Adipose tissue (tissue), 3 donors: Measurements from ENCODE around the gene COX19. TPM values are rescaled to one million over a fixed set of nuclear protein-coding genes. Genes with fewer than 3 reads are reported as not detected.

Experiments
- H3K27ac ChIP-seq: one replicate; pipeline ENCODE4 v1.5.1; 2013; ENCODE audit warnings: low read depth, low read length
- WGBS, 3 donors: extraction: QIAGEN DNeasy Blood & Tissue Kit; methylation state at CpG; one replicate each; pipeline ENCODE4 v1.1.7; 2013; 5-methylcytosine and 5-hydroxymethylcytosine counted together
- polyA plus RNA-seq, 3 donors: library from polyadenylated mRNA; stranded (reverse); fragments of 200-250 nt; gene quantifications; one replicate each; pipeline ENCODE4 v1.2.3, GENCODE V29; 2013
- donor health status: healthy with polysubstance abuse.
- donor health status: Bipolar disorder and iron deficiency.
- donor health status: healthy.

The COX19 gene
- polyA plus RNA-seq, 3 donors = 3.7 to 5.1 (median 4.8) TPM

GRCh38 chr7:996079-996872 lies 20.9 kb upstream of the COX19 start:
- no peak overlapping the region for H3K27ac ChIP-seq
- WGBS, 3 donors = 69 to 89% (median 80%) methylated on average over 36 to 38 of the region's 38 CpGs

- H3K27ac ChIP-seq = no peak overlapping the region
- WGBS, 3 donors = 87 to 91% (median 91%) methylated on average over 14 of the region's 14 CpGs
Measured at GRCh38 chr7:995571-995970, 20.2 kb upstream of the COX19 start.

GRCh38 chr7:994592-995308 lies 19.4 kb upstream of the COX19 start:
- WGBS, 3 donors = 64 to 80% (median 80%) methylated on average over 28 of the region's 28 CpGs
- H3K27ac ChIP-seq = no peak overlapping the region

- no peak overlapping the region for H3K27ac ChIP-seq
Measured at GRCh38 chr7:992709-993607, 17.6 kb upstream of the COX19 start.

GRCh38 chr7:991729-992656 lies 16.6 kb upstream of the COX19 start:
- no peak overlapping the region for H3K27ac ChIP-seq
- whole genome bisulfite sequencing, 3 donors = 71 to 80% (median 75%) methylated on average over 34 of the region's 34 CpGs

More at GRCh38 chr7:992709-993607, 17.6 kb upstream of the COX19 start:
- WGBS, 3 donors = 20 to 22% (median 20%) methylated on average over 34 of the region's 34 CpGs

- no peak overlapping the region for H3K27ac ChIP-seq
- WGBS, 3 donors = 58 to 71% (median 65%) methylated on average over 33 to 35 of the region's 35 CpGs
Measured at GRCh38 chr7:990933-991728, 15.8 kb upstream of the COX19 start.

GRCh38 chr7:990352-990932 lies 15.1 kb upstream of the COX19 start:
- no peak overlapping the region for H3K27ac ChIP-seq
- 74 to 83% (median 77%) methylated on average over 35 to 36 of the region's 36 CpGs for WGBS, 3 donors

- H3K27ac ChIP-seq = no peak overlapping the region
- WGBS, 3 donors = 57 to 70% (median 59%) methylated on average over 15 of the region's 15 CpGs
Measured at GRCh38 chr7:988963-989529, 13.7 kb upstream of the COX19 start.

- H3K27ac ChIP-seq = no peak overlapping the region
- 10 to 41% (median 15%) methylated on average over 22 to 24 of the region's 24 CpGs for WGBS, 3 donors
Measured at GRCh38 chr7:988426-988911, 13.1 kb upstream of the COX19 start.

GRCh38 chr7:987909-988308 lies 12.6 kb upstream of the COX19 start:
- H3K27ac ChIP-seq = no peak overlapping the region
- WGBS, 3 donors = 33 to 47% (median 34%) methylated on average over 6 of the region's 6 CpGs

GRCh38 chr7:986766-987751 lies 11.7 kb upstream of the COX19 start:
- 80 to 85% (median 85%) methylated on average over 48 to 56 of the region's 56 CpGs for WGBS, 3 donors
- no peak overlapping the region for H3K27ac ChIP-seq

GRCh38 chr7:985915-986741 lies 10.8 kb upstream of the COX19 start:
- H3K27ac ChIP-seq = no peak overlapping the region
- 34 to 54% (median 53%) methylated on average over 41 of the region's 41 CpGs for WGBS, 3 donors

GRCh38 chr7:985127-985416 lies 9.7 kb upstream of the COX19 start:
- H3K27ac ChIP-seq = no peak overlapping the region
- WGBS, 3 donors = 76 to 84% (median 81%) methylated on average over 10 to 16 of the region's 16 CpGs

GRCh38 chr7:984361-985126 lies 9.2 kb upstream of the COX19 start:
- WGBS, 3 donors = 85 to 90% (median 89%) methylated on average over 34 to 39 of the region's 39 CpGs
- H3K27ac ChIP-seq = no peak overlapping the region
